ENCODE data around the gene LHX8.
"Not testable (repeated sequence)": the region's sequence is repeated elsewhere in the genome, so short reads cannot be mapped to it uniquely, and the experiment has no call there.

The LHX8 gene

DNA sequence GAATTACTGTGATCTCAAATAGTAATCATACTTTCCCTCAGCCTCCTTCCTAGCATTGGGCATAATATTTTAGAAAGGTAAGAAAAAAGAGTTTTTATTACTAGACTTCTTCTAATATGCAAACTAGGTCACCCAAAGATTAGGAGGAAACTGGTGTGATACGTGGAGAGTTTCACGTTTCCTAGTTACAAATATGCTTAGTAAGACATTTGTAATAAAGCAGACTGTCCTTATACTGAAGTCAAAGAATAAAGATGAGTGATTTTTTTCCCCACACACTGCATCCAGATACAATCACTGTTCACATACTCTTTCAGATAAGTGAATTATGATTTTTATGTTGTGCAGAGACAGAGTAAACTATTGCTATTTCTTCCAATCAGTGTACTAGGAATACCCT, 17.9 kb downstream of the LHX8 start:
- Histone ChIP-seq H3K36me3 (ENCODE audit: insufficient read depth, low read length) (no peaks in the 10 kb centered on the region), H3K9ac (ENCODE audit: low read depth, low read length) (no peak overlapping the region), H3K4me1 (ENCODE audit: insufficient read depth, low read length) (no peaks in the 10 kb centered on the region), H3K9me3 (ENCODE audit: control insufficient read depth, insufficient read depth, low read length) (no peaks in the 10 kb centered on the region)

DNA sequence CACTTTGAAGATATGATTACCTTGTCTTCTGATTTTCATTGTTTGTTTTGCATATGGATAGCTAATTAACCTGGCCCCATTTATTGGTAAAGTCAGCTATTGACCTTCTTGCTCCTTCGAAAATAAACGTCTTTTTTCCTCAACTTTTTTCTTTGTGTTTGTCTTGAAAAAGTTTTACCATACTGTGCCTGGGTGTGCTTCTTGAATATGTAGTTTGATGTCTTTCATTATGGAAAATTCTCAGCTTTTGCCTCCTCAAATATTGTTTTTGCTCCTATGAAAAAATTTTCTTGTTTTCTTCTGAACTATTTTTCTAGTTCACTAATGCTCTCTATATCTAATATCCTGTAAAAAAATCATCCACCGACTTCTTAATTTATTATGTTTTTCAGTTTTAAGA, 25.0 kb downstream of the LHX8 start:
- no peaks in the 10 kb centered on the region; the same call in 1 of the 2 replicates for H3K9me3 ChIP-seq (ENCODE audit: control insufficient read depth, insufficient read depth, low read length)
- no peaks in the 10 kb centered on the region for H3K4me1 ChIP-seq (ENCODE audit: insufficient read depth, low read length)
- H3K36me3 ChIP-seq (ENCODE audit: insufficient read depth, low read length), result no peaks in the 10 kb centered on the region
- H3K9ac ChIP-seq (ENCODE audit: low read depth, low read length), result no peak overlapping the region

- no peaks in the 10 kb centered on the region for H3K9me3 ChIP-seq (ENCODE audit: control insufficient read depth, insufficient read depth, low read length)
- H3K36me3 ChIP-seq (ENCODE audit: insufficient read depth, low read length), result no peaks in the 10 kb centered on the region
- no peak overlapping the region for H3K9ac ChIP-seq (ENCODE audit: low read depth, low read length)
- H3K4me1 ChIP-seq (ENCODE audit: insufficient read depth, low read length), result no peaks in the 10 kb centered on the region
These were observed 31.1 kb downstream of the LHX8 start for GRCh38 chr1:75165264-75165663.

DNA sequence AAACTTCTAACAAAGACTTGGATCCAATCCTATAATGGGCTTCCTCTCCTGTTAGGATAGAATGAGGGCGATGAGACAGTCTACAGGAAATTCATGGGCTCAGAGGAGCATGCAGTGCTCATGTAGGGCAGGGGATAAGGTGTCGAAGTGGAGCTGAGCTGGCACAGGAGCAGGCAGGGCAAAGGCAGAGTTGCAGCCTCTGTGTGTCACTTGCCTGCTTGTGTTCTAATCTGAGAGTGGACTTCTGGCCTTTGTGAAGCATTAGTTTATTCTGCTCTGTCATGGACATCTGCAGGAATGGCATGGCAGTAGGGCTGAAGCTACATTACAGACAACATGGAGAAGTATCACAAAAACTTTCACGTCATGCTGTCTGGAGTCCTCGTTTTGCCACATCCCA, 32.6 kb downstream of the LHX8 start:
- Histone ChIP-seq H3K9ac (ENCODE audit: low read depth, low read length) (no peak overlapping the region), H3K36me3 (ENCODE audit: insufficient read depth, low read length) (no peaks in the 10 kb centered on the region), H3K9me3 (ENCODE audit: control insufficient read depth, insufficient read depth, low read length) (no peaks in the 10 kb centered on the region), H3K4me1 (ENCODE audit: insufficient read depth, low read length) (no peaks in the 10 kb centered on the region)

DNA sequence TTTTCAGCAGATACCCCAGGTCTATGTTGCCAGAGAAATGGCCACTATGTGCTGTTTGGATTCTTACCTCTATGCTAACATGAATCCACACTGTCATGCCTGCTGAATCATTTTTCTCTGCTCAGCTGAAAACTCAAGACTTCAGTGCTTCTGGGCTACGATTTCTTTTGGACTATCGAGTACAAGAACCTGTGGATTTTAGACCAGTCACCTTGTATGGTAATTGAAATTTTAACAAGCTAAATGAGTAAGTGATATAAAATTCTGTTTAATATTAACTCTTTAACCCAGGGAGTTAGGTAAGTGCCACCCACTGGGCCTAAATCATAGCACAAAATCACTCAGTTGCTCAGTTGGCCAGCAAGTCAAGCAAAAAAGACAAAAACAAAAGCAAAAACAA, 35.8 kb downstream of the LHX8 start:
- no peak overlapping the region for H3K9ac ChIP-seq (ENCODE audit: low read depth, low read length)
- no peaks in the 10 kb centered on the region for H3K4me1 ChIP-seq (ENCODE audit: insufficient read depth, low read length)
- H3K36me3 ChIP-seq (ENCODE audit: insufficient read depth, low read length), result no peaks in the 10 kb centered on the region
- H3K9me3 ChIP-seq (ENCODE audit: control insufficient read depth, insufficient read depth, low read length), result no peaks in the 10 kb centered on the region

- no peak overlapping the region for H3K9ac ChIP-seq (ENCODE audit: low read depth, low read length)
- H3K4me1 ChIP-seq (ENCODE audit: insufficient read depth, low read length), result no peaks in the 10 kb centered on the region
- H3K9me3 ChIP-seq (ENCODE audit: control insufficient read depth, insufficient read depth, low read length), result no peaks in the 10 kb centered on the region
- no peaks in the 10 kb centered on the region for H3K36me3 ChIP-seq (ENCODE audit: insufficient read depth, low read length)
These were observed 36.8 kb downstream of the LHX8 start for GRCh38 chr1:75170981-75171380.

- H3K9ac ChIP-seq (ENCODE audit: low read depth, low read length), result no peak overlapping the region
These were observed 37.7 kb downstream of the LHX8 start for GRCh38 chr1:75171876-75172275.

GRCh38 chr1:75172556-75172955, 38.4 kb downstream of the LHX8 start:
- Histone ChIP-seq H3K9ac (ENCODE audit: low read depth, low read length) (no peak overlapping the region), H3K9me3 (ENCODE audit: control insufficient read depth, insufficient read depth, low read length) (no peaks in the 10 kb centered on the region), H3K36me3 (ENCODE audit: insufficient read depth, low read length) (no peaks in the 10 kb centered on the region), H3K4me1 (ENCODE audit: insufficient read depth, low read length) (no peaks in the 10 kb centered on the region)

More at GRCh38 chr1:75171876-75172275, 37.7 kb downstream of the LHX8 start:
- Histone ChIP-seq H3K4me1 (ENCODE audit: insufficient read depth, low read length) (no peaks in the 10 kb centered on the region), H3K36me3 (ENCODE audit: insufficient read depth, low read length) (no peaks in the 10 kb centered on the region), H3K9me3 (ENCODE audit: control insufficient read depth, insufficient read depth, low read length) (no peaks in the 10 kb centered on the region)

- Histone ChIP-seq H3K4me1 (ENCODE audit: insufficient read depth, low read length) (no peaks in the 10 kb centered on the region), H3K9ac (ENCODE audit: low read depth, low read length) (no peak overlapping the region), H3K36me3 (ENCODE audit: insufficient read depth, low read length) (no peaks in the 10 kb centered on the region), H3K9me3 (ENCODE audit: control insufficient read depth, insufficient read depth, low read length) (no peaks in the 10 kb centered on the region)
These were observed 40.0 kb downstream of the LHX8 start for GRCh38 chr1:75174031-75174760.

- not testable (repeated sequence) for H3K4me1 ChIP-seq (ENCODE audit: insufficient read depth, low read length); H3K9ac ChIP-seq (ENCODE audit: low read depth, low read length); H3K36me3 ChIP-seq (ENCODE audit: insufficient read depth, low read length); H3K9me3 ChIP-seq (ENCODE audit: control insufficient read depth, insufficient read depth, low read length)
These were observed 47.2 kb downstream of the LHX8 start for GRCh38 chr1:75181214-75181955.

DNA sequence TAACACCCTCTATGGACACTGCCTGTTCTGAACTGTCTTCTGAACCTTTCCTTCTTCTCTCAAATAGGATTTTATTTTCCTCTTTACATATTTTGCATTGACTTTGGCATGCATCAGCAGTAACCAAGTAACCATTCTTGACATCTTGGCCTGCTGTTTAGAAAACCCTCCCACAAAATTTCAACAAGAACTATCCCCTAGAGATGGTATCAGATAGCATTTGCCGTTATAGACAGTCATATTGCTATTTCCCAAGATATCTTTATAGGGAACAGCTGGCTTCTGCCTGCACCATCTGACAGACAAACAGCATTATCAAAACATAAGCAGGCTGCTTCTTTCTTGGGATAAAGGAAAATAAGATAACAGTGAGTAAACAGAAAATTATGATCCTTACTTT, 54.7 kb downstream of the LHX8 start:
- Histone ChIP-seq H3K9me3 (ENCODE audit: control insufficient read depth, insufficient read depth, low read length) (no peaks in the 10 kb centered on the region), H3K9ac (ENCODE audit: low read depth, low read length) (no peak overlapping the region), H3K36me3 (ENCODE audit: insufficient read depth, low read length) (no peaks in the 10 kb centered on the region), H3K4me1 (ENCODE audit: insufficient read depth, low read length) (no peaks in the 10 kb centered on the region)

GRCh38 chr1:75198163-75198562, 64.0 kb downstream of the LHX8 start:
- H3K4me1 ChIP-seq (ENCODE audit: insufficient read depth, low read length), result no peaks in the 10 kb centered on the region
- no peak overlapping the region for H3K9ac ChIP-seq (ENCODE audit: low read depth, low read length)
- H3K36me3 ChIP-seq (ENCODE audit: insufficient read depth, low read length), result no peaks in the 10 kb centered on the region
- no peaks in the 10 kb centered on the region for H3K9me3 ChIP-seq (ENCODE audit: control insufficient read depth, insufficient read depth, low read length)

GRCh38 chr1:75198761-75199160, 64.6 kb downstream of the LHX8 start:
- Histone ChIP-seq H3K9me3 (ENCODE audit: control insufficient read depth, insufficient read depth, low read length) (no peaks in the 10 kb centered on the region), H3K36me3 (ENCODE audit: insufficient read depth, low read length) (no peaks in the 10 kb centered on the region), H3K9ac (ENCODE audit: low read depth, low read length) (no peak overlapping the region), H3K4me1 (ENCODE audit: insufficient read depth, low read length) (peaks cover 3% of the 10 kb centered on the region)

DNA sequence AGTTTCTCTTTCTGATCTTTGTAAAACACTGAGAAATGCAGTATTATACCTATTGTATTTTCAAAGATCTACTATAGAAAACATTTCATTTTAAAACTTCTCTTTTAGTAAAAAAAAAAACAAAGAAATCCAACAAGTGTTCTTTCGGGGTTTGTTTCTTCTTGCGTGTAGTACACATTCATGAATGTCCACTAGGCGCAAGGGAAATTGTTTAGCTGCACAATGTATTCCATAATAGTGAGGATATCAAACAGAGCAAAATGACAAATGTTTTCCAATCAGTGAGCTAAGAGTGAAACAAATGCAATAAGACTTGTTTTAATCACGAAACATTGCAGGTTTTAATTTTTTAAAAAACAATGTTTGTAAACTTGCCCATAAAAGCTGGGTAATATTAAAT, 68.6 kb downstream of the LHX8 start:
- H3K36me3 ChIP-seq (ENCODE audit: insufficient read depth, low read length), result no peaks in the 10 kb centered on the region
- H3K9me3 ChIP-seq (ENCODE audit: control insufficient read depth, insufficient read depth, low read length), result no peaks in the 10 kb centered on the region
- no peak overlapping the region for H3K9ac ChIP-seq (ENCODE audit: low read depth, low read length)
- peaks cover 3% of the 10 kb centered on the region for H3K4me1 ChIP-seq (ENCODE audit: insufficient read depth, low read length)
